VCaP (cell line): Measurements from ENCODE around the gene IL6ST.
A peak's percentile ranks its signal among the peaks of the same experiment; 100 is the strongest.
"Not testable (repeated sequence)": the region's sequence is repeated elsewhere in the genome, so short reads cannot be mapped to it uniquely, and the experiment has no call there.

Source experiments
- H3K27ac ChIP-seq: fragments of 450-650 bp; 2 replicates; pipeline ENCODE4 v1.5.1; 2017
- TF ChIP-seq, protein P1 (sequence below): fragments of 450-650 bp; conservative IDR thresholded peaks from 2 replicates; pipeline ENCODE4 v1.5.1; 2017; ENCODE audit warnings: mild to moderate bottlenecking, moderate library complexity

The IL6ST gene

DNA sequence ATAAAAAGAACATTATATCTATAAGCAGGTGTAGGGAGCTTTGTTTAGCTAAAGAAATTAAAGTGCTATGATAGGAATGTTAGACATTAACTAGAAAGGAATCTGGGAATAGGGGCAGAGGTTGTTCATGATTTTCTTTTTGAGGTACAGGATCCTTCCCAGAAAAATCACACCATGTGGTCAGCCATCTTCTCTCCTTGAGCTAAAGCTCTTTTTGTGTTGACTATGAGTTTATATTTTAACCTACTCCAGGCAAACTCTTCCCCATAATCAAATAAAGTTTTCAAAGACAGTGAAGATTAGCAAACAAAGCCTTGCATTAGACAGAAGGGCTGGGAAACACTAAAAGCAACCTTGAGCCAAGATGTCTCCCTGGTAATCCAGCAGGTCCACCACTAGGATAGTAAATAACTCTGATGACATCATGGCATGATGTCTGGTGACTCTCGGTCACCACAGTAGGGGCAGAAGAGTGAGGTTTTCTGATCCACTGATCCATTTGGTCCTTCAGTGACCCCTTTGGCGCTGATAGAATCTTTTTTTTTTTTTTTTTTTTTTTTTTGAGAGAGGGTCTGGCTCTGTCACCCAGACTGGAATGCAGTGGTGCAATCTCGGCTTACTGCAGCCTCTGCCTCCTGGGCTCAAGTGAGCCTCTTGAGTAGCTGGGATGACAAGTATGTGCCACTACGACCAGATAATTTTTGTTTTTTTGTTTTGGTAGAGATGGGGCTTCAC lies 30.6 kb upstream of the IL6ST start:
- TF ChIP-seq, protein P1, sequence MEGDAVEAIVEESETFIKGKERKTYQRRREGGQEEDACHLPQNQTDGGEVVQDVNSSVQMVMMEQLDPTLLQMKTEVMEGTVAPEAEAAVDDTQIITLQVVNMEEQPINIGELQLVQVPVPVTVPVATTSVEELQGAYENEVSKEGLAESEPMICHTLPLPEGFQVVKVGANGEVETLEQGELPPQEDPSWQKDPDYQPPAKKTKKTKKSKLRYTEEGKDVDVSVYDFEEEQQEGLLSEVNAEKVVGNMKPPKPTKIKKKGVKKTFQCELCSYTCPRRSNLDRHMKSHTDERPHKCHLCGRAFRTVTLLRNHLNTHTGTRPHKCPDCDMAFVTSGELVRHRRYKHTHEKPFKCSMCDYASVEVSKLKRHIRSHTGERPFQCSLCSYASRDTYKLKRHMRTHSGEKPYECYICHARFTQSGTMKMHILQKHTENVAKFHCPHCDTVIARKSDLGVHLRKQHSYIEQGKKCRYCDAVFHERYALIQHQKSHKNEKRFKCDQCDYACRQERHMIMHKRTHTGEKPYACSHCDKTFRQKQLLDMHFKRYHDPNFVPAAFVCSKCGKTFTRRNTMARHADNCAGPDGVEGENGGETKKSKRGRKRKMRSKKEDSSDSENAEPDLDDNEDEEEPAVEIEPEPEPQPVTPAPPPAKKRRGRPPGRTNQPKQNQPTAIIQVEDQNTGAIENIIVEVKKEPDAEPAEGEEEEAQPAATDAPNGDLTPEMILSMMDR: no peak
- peak overlapping the region; percentile 65 for H3K27ac ChIP-seq

DNA sequence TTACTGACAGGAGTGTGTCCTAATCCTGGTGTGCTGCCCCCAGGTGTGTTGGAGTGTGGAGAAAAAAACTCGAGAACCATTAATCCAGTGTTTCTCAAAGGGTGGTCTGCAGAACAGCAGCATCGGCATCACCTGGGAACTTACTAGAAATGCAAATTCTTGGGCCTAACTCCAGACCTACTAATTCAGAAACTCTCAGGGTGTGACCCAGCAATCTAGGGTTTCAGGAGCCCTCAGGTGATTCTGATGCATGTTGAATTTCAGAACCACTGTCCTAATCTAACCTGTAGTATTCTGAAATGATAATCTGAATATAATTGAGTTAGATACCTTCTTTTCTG lies 30.0 kb upstream of the IL6ST start:
- H3K27ac ChIP-seq: peak overlapping the region; percentile 65
- TF ChIP-seq, protein P1: no peak

DNA sequence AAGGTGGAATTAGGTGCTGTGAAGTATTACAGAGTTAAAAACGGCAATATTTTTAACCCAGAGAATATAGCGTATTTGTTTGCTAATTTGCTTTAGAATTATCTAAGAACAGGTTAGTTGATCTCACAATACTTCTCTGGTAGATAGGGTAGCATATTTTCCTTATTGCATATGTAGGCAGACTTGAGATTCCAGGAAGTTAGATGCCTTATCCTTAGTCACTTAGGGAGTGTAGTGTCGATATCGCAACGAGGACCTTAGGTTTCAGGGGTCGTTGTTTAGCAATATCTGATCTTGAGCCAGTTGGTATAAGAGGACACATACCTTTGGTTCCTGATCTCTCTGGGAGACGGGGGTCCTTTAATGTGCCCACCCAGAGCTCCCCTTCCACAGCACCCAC lies 28.5 kb upstream of the IL6ST start:
- no peak overlapping the region for H3K27ac ChIP-seq
- TF ChIP-seq, protein P1: no peak

DNA sequence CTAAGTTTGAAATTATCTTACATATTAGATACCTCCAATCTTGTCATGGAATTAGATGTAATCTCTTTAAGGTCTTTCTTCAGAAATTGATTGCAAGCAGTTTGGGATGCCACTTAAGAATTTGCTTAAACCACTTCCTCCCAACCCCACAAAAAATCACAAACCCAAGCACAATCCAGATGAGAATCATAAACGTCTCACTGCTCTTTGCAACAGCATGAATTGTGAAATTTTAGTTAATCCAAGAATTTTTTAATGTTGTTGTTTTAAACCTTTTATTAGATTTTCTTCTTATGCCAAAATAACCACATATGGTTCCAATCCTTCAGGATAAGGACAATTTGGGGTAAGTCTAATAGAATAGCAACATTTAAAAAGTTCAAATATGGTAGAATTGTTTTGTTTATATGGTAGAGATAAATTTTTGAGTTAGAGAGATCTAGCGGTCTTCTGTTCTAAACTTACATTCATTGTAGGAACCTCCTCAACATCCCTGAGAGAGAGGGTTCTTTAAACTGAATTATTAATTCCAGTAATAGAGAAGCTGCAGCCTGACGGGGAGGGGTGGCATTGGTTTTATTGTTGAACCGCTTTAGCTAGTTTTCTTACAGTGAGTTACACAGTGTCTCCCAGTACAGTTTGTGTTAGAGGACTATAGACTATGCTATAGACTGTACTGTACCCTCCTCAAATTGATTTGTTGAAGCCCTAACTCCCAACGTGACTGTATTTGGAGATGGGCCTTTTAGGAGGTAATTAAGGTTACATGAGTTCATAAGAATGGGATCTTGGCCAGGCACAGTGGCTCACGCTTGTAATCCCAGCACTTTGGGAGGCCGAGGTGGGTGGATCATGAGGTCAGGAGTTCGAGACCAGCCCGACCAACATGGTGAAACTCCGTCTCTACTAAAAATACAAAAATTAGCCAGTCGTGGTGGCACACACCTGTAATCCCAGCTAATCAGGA lies 24.8 kb upstream of the IL6ST start:
- TF ChIP-seq, protein P1: no peak
- H3K27ac ChIP-seq: no peak overlapping the region

DNA sequence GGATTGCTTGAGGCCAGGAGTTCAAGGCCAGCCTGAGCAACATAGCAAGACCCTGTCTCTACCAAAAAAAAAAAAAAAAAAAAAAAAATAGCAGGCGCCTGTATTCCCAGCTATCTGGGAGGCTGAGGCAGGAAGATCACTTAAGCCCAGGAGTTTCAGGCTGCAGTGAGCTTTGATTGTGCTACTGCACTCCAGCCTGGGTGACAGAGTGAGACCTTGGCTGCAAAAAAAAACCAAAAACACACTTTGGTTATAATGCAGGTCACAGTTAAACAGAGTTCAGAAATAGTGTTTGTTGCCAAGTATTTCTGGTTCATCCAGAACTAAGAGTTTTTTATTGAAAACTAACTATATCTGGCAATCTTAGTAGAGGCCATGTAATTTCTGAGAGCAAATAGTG lies 24.1 kb upstream of the IL6ST start:
- no peak overlapping the region for H3K27ac ChIP-seq
- TF ChIP-seq, protein P1: no peak

DNA sequence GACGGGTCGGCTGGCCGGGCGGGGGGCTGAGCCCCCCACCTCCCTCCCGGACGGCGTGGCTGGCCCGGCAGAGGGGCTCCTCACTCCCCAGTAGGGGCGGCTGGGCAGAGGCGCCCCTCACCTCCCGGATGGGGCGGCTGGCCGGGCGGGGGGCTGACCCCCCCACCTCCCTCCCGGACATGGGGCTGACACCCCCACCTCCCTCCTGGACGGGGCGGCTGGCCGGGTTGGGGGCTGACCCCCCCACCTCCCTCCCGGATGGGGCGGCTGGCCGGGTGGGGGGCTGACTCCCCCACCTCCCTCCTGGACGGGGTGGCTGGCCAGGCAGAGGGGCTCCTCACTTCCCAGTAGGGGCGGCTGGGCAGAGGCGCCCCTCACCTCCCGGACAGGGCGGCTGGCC lies 19.9 kb upstream of the IL6ST start:
- H3K27ac ChIP-seq: not testable (repeated sequence)

DNA sequence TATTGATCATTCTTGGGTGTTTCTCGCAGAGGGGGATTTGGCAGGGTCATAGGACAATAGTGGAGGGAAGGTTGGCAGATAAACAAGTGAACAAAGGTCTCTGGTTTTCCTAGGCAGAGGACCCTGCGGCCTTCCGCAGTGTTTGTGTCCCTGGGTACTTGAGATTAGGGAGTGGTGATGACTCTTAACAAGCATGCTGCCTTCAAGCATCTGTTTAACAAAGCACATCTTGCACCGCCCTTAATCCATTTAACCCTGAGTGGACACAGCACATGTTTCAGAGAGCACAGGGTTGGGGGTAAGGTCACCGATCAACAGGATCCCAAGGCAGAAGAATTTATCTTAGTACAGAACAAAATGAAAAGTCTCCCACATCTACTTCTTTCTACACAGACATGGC lies 19.2 kb upstream of the IL6ST start:
- not testable (repeated sequence) for H3K27ac ChIP-seq

DNA sequence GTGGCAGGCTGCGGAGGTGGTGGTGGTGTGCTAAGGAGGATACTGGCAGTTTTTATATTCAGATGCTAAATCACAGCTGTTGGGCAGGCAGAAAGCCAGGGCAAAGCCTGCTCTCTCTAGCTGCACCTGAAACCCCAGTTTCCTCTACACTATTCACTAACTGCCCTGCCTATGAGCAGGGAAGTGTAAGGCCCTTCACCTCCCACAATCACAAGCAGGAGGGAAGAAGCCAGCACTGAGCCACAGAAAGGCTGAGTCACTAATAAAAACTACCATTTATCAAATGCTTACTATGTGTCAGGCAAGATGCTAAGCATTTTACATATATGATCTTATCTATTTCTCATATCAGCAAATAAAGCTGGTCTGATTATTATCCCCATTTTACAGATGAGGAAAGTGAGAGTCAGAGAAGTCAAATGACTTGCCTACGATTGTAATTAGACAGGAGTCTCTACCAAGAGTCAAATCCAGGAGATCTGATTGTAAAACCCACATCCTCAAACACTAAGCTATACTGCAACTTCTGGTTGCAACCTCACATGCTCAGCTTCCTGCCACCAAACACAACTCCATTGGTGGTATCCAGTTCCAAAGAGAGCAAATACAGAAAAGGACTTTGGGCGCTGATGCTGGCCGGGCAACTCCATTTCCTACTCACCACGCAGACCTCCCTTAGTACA lies 17.7 kb upstream of the IL6ST start:
- TF ChIP-seq, protein P1: no peak
- H3K27ac ChIP-seq: no peak overlapping the region
